Right ventricle myocardium superior (tissue), 1 donor: ENCODE data around the gene BAZ2B. TPM values are rescaled to one million over a fixed set of nuclear protein-coding genes. Genes with fewer than 3 reads are reported as not detected.

Source experiments
- ATAC-seq: fragments of 200-7000 bp; cut with Tn5 transposase; one replicate; pipeline ENCODE4 v1.9.1; 2020; ENCODE audit warnings: mild to moderate bottlenecking; ENCODE audit not compliant: poor library complexity
- DNase-seq: peaks from one replicate; pipeline ENCODE4 v3.0.0-alpha.2; 2020
- intact Hi-C: fragments of 100-400 bp; cut with DNase I; formaldehyde crosslinking; loops from one replicate; pipeline ENCODE4 v1.11.2; 2022
- total RNA-seq: library from RNA; stranded (reverse); fragmentation: NEBNext Ultra II Directional; extraction: Animal tissue kit (Norgen Biotek cat#: 25700); gene quantifications from one replicate; pipeline ENCODE4 v1.2.1, GENCODE V29; 2021
- donor health status: DM: no; HTN: yes; CAD: no; lungs with severe emphysema.

BAZ2B gene
- total RNA-seq, 1 donor from 2014 or later: 27.0 TPM

DNA sequence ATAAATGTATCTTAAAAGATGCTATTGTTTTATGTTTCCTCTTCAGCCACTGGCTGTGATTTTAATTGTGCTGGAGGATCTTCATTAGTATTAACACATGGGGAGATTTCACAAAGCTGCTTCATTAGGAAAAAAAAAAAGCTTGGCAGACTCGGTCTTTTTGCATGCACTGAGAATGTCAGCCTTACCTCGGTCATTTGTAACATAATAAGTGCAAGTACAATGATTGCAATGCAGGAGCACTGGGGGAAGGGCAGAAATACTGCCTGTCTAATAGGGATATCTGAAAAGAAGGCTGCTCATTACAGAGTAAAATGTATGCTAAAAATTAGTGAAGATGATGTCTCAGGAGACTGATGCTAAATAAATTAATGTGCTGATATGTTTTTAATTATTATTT is 1.3 kb upstream of the BAZ2B start:
- no peak for DNase-seq
- no peak for ATAC-seq
- intact Hi-C loops: loop anchor here (5.0 kb wide), 1 partner anchor 95 kb away; the partner anchor contains the start of gene MARCHF7

GRCh38 chr2:159617100-159617499 is 752 bp upstream of the BAZ2B start:
- no peak for DNase-seq
- no peak for ATAC-seq
- intact Hi-C loops: loop anchor here (5.0 kb wide), 1 partner anchor 95 kb away; the partner anchor contains the start of gene MARCHF7

GRCh38 chr2:159615367-159616285 is 722 bp downstream of the BAZ2B start:
- peak; percentile 93 for DNase-seq
- intact Hi-C loops: loop anchor here (5.0 kb wide), 1 partner anchor 97 kb away; the partner anchor contains the start of gene MARCHF7
- ATAC-seq: peak; percentile 93

GRCh38 chr2:159614534-159615366 is 1.6 kb downstream of the BAZ2B start:
- intact Hi-C loops: loop anchor here (5.0 kb wide), 1 partner anchor 98 kb away; the partner anchor contains the start of gene MARCHF7
- peak; percentile 50 for ATAC-seq

GRCh38 chr2:159613651-159614285 is 2.6 kb downstream of the BAZ2B start:
- DNase-seq: no peak
- no peak for ATAC-seq
- intact Hi-C loops: no loop called here

More at GRCh38 chr2:159614534-159615366, 1.6 kb downstream of the BAZ2B start:
- DNase-seq: no peak

GRCh38 chr2:159613091-159613490 is 3.3 kb downstream of the BAZ2B start:
- DNase-seq: no peak
- no peak for ATAC-seq
- intact Hi-C loops: no loop called here

GRCh38 chr2:159612255-159612901 is 4.0 kb downstream of the BAZ2B start:
- DNase-seq (no peak), ATAC-seq (no peak)
- intact Hi-C loops: no loop called here

GRCh38 chr2:159609811-159610549 is 6.4 kb downstream of the BAZ2B start:
- intact Hi-C loops: no loop called here
- ATAC-seq (peak; percentile 6), DNase-seq (no peak)

DNA sequence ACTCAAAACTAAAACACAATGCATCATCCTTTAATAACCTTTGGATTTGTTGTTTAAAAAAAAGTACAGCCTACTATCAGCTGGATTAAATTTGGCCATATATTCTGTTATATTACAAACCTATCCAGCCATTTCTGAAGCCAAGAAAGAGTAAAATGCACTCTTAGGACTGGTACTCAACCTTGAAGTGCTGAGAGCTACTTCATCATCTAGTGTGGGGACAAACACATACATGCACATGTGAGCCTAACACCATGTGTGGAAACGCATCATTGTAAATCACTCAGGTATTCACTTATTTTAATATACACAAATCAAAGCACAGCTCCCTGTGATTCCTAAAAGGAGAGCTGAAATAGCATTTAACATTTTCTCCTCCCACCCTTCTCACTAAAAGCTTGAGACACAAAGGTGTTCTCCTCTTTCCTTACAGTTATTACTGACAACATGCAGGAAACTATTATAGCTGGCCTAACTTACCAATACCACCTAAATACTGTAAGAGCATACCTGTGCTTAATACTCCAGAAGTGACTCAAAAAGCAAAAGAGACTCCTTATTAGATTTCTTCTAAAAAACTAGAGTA is 7.5 kb downstream of the BAZ2B start:
- DNase-seq (no peak), ATAC-seq (no peak)
- intact Hi-C loops: no loop called here

DNA sequence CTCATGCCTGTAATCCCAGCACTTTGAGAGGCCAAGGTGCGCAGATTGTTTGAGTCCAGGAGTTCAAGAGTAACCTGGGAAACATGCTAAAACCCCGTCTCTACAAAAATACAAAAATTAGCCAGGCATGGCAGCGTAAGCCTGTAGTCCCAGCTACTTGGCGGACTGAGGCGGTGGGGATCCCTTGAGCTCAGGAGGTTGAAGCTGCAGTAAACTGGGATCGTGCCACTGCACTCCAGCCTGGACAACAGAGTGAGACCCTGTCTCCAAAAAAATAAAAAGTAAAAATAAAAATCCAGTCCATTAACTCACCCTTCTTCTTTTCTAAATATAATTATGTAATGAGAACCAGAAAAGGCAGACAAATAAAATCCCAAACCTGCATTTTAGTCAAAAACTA is 8.2 kb downstream of the BAZ2B start:
- ATAC-seq: no peak
- DNase-seq: no peak
- intact Hi-C loops: no loop called here

DNA sequence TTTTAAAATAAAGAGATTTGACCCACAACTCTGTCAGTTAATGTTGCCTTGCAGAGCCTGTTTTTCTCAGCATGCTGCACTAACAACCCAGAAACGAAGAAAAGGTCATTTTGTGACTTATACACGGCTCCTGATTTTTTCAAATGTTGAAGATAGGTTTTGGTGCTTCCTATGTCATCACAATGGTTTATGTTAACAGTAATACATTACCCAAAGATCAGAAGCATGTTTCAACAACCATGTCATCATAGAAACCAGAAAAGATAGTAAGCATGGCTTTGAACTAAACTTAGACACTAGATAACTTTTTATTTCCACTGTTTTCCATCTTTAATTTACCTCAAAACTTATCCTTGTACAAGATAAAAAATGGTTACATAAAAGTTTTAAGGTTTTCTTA is 10.1 kb downstream of the BAZ2B start:
- intact Hi-C loops: no loop called here
- ATAC-seq: peak; percentile 5

GRCh38 chr2:159605441-159606178 is 10.7 kb downstream of the BAZ2B start:
- DNase-seq: no peak
- intact Hi-C loops: no loop called here
- peak; percentile 68 for ATAC-seq

More for the DNA sequence above, 10.1 kb downstream of the BAZ2B start:
- no peak for DNase-seq

GRCh38 chr2:159604159-159604558 is 12.2 kb downstream of the BAZ2B start:
- ATAC-seq: no peak
- DNase-seq: no peak
- intact Hi-C loops: no loop called here

GRCh38 chr2:159600752-159601151 is 15.6 kb downstream of the BAZ2B start:
- intact Hi-C loops: no loop called here
- DNase-seq: no peak
- ATAC-seq: no peak

GRCh38 chr2:159595410-159596046 is 20.8 kb downstream of the BAZ2B start:
- DNase-seq (no peak), ATAC-seq (no peak)
- intact Hi-C loops: no loop called here

- intact Hi-C loops: no loop called here
- ATAC-seq: peak; percentile 52
- no peak for DNase-seq
Observed at GRCh38 chr2:159592441-159592840, 23.9 kb downstream of the BAZ2B start.
